NCI-H2196 treated with DMSO at 0.1 percent for 48 hours (cell line): ENCODE data around the gene DQX1.

Experiments
- DNase-seq: peaks from one replicate; lab custom pipeline; 2025; ENCODE audit not compliant: unreplicated experiment; lab: John Stamatoyannopoulos, UW

Gene DQX1

GRCh38 chr2:74512744-74513604 lies 13.1 kb downstream of the DQX1 start:
- no peak for DNase-seq

- DNase-seq: no peak
These were observed 14.7 kb downstream of the DQX1 start for GRCh38 chr2:74511104-74511989.

DNA sequence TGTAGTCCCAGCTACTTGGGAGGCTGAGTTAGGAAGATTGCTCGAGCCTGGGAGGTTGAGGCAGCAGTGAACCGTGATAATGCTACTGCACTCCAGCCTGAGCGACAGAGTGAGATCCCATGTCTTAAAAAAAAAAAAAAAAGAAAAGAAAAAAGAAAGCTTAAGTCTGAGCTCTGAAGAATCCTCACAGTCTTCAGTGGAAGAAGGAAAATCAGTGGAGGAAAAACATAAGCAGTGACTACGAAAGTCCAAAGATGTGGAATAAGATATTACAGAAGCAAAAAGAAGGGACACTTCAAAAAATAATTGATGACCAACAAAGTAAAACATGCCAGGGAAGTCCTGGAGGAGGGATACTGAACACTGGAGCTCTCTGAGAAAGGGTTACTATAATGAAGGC lies 15.8 kb downstream of the DQX1 start:
- DNase-seq: no peak

DNA sequence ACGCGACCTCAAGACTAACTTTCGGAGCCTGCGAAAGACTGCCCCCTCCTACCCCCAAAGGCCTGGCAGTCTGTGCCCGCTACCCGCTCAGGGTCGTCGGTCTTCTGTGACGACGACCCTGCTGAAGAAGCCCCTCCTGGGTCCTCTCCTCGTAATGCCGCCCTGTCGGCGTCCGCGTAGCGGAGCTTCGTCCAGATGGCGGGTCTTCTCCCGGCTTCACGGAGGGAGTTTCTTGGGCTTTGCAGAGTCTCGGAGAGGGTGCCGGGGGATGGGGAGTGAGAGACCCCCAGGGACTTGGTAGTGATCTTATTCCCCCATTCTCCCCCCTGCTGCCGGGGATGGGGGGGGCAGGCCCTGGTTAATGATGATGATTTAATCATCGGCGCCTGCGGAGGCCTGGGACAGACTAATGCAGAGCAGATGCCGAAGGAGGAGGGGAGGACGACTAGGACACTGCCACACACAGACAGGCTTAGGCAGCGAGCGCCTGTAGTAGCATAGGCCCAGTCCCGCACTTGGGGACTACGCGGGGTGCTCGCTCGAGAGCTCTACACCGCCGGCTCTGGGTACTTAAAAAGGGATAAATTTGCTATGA lies 18.0 kb downstream of the DQX1 start:
- no peak for DNase-seq

DNA sequence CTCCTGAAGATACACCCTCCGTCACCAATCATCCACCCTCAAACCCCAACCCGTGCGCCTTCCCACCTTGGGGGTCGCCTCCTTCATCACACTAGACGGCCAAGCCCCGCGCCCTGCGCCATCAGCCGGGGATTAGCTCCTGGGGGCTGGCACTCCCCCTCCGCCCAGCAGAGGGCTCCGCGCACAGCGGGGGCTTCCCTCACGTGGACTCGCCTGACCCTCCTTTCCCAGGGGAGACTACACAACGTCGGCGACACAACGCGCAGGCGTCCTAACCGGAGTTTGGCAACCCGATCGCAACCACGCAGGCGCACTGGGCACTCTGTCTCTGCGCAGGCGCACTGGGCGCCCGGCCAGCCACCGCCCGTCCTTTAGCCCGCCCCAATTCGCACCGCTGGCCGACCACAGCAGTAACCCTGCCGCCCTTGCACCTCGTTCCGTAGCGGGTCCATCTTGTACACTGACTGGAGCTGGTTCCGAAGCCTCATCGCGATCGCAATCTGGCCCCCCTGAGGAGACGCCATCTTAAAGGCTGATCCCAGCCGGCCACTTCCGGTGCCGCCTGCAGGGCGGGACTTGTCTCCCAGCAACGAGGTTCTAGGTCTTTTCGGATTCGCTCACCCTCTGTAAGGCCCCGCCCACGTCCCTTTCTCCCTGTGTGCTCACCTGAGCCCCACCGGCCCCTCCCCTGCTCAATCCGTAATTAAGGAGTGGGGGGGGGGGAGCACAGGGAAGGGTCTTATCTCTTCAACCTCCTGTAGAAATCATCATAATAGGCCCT lies 18.7 kb downstream of the DQX1 start, which contains the start of gene PCGF1:
Gene PCGF1, minus strand, starts transcription at position 551 of the 781 bp plus-strand sequence. Its CDS starts 27 bp downstream, at position 524.
- DNase-seq: peak; percentile 81

- no peak for DNase-seq
These were observed 20.4 kb downstream of the DQX1 start for GRCh38 chr2:74505448-74506246.

GRCh38 chr2:74504591-74504990 lies 21.4 kb downstream of the DQX1 start:
- DNase-seq: no peak

DNA sequence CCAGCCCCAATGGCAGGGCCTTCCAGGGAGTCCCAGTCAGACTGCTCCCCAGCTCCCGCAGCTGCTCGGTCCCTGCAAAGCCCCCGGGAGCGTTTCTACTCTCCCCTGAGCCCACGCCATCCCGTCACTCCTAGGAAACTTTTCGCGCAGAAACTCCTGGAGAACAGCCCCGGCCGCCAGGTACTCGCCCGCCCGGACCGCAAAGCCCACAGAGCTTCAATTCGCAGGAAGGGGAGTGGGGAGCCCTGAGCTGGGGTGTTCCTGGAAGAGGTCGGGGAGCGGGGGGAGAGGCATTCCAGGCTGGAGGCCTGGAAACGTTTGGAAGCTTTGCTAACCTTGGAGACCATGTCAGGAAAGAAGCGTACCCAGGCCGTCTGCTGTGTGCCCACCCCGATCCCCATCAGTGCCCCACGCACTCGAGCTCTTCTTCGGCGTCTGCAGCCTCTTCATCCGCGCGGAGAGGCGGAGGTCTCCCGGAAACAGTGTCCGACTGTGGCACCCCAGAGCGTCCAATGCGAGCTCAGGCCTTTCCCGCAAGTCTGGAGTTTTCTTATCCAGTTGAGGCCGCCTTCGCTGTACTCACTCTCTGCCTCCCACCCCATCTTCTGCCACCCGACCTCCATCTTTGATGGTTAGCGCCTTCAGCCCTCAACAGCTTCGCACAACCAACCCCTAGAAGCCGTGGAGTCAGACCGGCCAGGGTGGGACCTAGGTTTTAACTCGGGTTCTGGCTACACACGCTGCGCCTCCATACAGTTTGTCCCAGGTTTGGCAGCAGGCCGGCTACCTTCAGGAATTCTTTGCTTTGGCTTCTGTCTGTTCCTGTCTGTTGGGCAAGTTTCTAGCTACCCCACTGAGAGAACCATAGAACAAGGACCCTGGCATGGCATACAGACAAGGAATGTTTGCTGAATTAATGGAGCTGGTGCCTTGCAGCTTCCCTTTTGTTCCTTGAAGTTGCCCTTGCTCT lies 22.2 kb downstream of the DQX1 start:
- DNase-seq: no peak

DNA sequence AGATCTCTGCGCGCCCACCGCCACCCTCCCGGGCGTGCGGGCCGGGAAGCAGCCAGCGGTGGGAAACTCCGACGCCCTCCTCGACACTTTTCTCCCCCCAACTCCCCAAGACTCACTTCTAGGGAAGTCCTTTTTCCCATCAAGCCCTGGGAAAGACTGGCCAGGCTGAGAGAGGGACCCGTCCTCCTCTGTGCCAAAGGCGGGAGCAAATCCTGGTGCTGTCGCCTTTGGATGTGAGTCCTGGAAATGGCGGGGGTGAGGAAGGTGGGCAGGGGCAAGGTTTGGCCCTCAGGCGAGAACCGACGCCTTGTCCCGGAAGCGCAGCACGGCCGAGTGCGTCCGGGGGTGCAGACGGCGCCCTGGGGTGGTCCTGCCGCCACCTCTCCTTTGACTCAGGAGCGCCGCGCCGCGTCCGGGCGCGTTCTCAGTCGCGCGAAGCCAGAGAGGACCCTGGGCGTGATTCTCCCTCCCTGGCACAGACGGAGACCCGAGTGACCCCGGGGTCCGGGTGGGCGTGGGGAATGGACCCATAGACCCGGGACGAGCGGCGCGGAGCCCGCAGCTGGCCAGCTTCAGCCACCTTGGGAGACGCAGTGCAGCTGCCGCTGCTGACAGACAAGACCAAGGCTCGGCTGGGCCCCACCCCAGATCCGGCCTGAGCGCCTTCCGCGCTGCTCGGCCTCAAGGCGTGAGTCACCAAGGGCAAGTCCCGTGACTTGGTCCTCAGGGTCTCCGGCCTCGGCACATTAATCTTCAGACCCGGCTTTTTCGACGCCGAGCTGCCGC lies 23.1 kb downstream of the DQX1 start:
- no peak for DNase-seq

- no peak for DNase-seq
These were observed 23.8 kb downstream of the DQX1 start for GRCh38 chr2:74502147-74502719.

DNA sequence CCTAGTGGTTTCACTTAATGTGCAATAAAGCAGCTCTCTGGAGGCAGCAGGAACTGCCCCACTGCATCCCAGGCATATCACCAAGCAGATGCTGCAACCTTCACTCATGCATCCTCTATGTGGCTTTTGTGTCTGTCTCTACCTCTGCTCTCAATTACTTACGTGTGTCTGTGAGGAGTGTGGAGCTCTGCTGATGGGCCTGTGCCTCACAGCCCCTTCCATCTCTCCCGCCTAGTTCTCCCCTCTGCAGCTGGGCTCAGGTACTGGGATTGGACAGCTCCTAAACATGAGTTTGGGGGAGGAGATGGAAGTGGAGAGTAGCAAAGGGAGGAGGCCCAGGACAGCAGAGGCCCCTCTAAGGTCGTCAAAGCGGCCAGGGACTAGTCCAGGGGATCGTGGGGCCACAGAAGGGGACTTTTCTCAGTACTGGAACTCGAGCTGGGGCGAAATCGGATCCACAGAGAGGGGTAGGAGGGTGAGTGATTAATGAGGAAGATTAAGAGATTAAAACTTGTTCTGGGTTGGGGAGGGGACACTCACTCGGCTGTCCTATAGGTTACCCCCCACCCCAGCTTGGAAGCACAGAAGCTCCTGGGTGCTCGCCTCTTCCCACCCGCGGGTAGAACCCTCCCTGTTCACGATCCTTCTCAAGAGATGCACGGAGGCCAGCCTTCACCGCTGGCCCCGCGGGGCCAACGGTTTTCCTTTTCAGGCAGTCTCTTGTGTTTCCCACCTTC lies 24.5 kb downstream of the DQX1 start:
- no peak for DNase-seq

- DNase-seq: no peak
These were observed 25.5 kb downstream of the DQX1 start for GRCh38 chr2:74500578-74500946.

- no peak for DNase-seq
These were observed 26.0 kb downstream of the DQX1 start for GRCh38 chr2:74499940-74500577.

DNA sequence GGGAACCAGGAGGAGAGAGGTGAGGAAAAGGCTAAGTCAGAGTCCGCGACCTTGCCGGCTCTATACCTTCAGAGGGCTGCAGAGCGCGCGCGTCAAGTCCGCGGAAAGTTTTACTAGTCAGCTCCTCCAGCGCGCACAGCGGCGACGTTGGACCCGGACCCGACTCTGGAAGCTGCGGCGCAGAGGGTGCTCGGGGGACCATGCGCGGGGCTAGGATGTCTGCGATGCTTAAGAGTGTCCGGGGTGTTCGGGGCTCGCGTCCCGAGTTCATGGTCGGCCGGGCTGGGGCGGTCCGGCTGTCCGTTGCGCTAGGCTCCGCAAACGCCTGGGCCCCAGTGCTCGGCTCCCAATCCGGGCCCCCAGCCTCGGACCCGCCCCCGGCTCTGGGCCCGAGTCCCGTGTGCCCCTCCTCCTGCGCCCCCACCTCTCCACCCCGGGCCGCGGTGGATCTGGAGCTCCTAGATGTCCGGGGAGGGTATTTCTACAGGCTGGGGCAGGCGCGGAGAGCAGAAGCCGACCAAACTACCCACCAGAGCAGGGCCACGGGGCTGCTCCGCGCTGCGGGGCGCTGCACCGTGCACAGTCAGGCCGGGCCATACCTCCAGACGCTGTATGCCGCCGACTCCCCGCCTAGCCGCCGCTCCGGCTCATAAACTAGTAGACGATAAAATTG lies 26.6 kb downstream of the DQX1 start, which contains the start of gene LBX2:
Gene LBX2, minus strand, starts transcription at position 337 of the 673 bp plus-strand sequence. Its CDS starts 66 bp downstream, at position 271.
- DNase-seq: no peak

GRCh38 chr2:74498500-74499266 lies 27.3 kb downstream of the DQX1 start:
- no peak for DNase-seq
